GM23338 (cell line): ENCODE results near the gene DLGAP4.

Experiments used
- CREB1 ChIP-seq: fragments of 250-450 bp; sonication (Bioruptor Pico); IDR thresholded peaks from 2 replicates; pipeline ENCODE4 v1.5.0; 2020; ENCODE audit warnings: low read depth, mild to moderate bottlenecking, moderate library complexity
- ETS1 ChIP-seq: IDR thresholded peaks from 2 replicates; pipeline ENCODE4 v1.6.1; 2016; ENCODE audit warnings: antibody characterized with exemption
- EZH2 ChIP-seq: fragments of 200-600 bp; sonication (generic); IDR thresholded peaks from one replicate; pipeline ENCODE4 v1.8.0; 2017; ENCODE audit warnings: antibody characterized with exemption, mild to moderate bottlenecking, low read depth; ENCODE audit not compliant: unreplicated experiment
- EZH2phosphoT487 ChIP-seq: fragments of 200-600 bp; sonication (generic); IDR thresholded peaks from one replicate; pipeline ENCODE4 v1.8.1; 2018; ENCODE audit warnings: antibody characterized with exemption; ENCODE audit not compliant: unreplicated experiment
- POLR2AphosphoS5 ChIP-seq: IDR thresholded peaks from 2 replicates; pipeline ENCODE4 v1.6.1; 2016; ENCODE audit warnings: antibody characterized with exemption, low read depth
- ZNF114 ChIP-seq: fragments of 250-450 bp; sonication (Bioruptor Pico); IDR thresholded peaks from 2 replicates; pipeline ENCODE4 v1.5.0; 2020; ENCODE audit warnings: mild to moderate bottlenecking, moderate library complexity
- TF ChIP-seq, protein P1 (sequence below), 2 experiments: fragments of 200-600 bp in 1 of 2; sonication (generic) in 1 of 2; conservative IDR thresholded peaks; 2 replicates each; pipeline versions ENCODE4 v1.5.1 to v1.6.1; 2016 to 2017; ENCODE audit warnings: antibody characterized with exemption in 2 of 2, low read depth in 2 of 2, mild to moderate bottlenecking in 2 of 2, moderate library complexity in 1 of 2

DNA sequence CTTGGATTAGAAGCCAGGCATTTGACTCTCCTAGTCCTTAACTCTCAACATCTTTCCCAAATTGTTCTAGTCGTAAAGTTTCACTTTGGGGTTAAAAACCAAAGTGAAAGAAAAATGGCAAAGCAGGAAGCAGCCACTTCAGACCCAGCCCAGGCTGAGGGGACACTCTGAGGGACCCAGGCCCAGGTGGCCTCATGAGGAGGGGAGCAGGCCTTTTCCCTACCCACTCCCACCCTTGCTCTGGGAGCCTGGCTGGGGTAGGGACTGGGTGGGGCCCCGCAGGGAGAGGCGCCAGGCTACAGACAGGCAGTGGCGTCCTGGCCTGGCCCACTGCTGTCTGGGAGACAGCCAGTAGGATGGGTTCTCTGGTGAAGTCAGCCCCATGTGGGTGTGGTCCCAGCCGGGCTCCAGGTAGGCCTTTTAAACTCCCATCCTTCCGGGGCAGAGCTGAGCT lies 166.5 kb downstream of the DLGAP4 start:
- TF ChIP-seq ZNF114 (CRISPR knock-in tag) (no peak), POLR2AphosphoS5 (no peak), EZH2phosphoT487 (no peak), EZH2 (no peak), CREB1 (no peak), ETS1 (no peak)
- TF ChIP-seq, protein P1, sequence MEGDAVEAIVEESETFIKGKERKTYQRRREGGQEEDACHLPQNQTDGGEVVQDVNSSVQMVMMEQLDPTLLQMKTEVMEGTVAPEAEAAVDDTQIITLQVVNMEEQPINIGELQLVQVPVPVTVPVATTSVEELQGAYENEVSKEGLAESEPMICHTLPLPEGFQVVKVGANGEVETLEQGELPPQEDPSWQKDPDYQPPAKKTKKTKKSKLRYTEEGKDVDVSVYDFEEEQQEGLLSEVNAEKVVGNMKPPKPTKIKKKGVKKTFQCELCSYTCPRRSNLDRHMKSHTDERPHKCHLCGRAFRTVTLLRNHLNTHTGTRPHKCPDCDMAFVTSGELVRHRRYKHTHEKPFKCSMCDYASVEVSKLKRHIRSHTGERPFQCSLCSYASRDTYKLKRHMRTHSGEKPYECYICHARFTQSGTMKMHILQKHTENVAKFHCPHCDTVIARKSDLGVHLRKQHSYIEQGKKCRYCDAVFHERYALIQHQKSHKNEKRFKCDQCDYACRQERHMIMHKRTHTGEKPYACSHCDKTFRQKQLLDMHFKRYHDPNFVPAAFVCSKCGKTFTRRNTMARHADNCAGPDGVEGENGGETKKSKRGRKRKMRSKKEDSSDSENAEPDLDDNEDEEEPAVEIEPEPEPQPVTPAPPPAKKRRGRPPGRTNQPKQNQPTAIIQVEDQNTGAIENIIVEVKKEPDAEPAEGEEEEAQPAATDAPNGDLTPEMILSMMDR (conservative IDR thresholded peaks at IDR 0.05; ENCODE audit: low read depth in 2 of 2), result no peak
